Brain pericyte (primary cell): ENCODE results near the gene CUX1.
"Not testable (repeated sequence)": the region's sequence is repeated elsewhere in the genome, so short reads cannot be mapped to it uniquely, and the experiment has no call there.

Experiments
- DNase-seq: peaks from one replicate; pipeline ENCODE4 v3.0.0-alpha.2; 2012; ENCODE audit warnings: low read depth, low spot score

The CUX1 gene

GRCh38 chr7:102000123-102000522, 182.7 kb downstream of the CUX1 start:
- no peak for DNase-seq

- DNase-seq, result no peak
Measured at GRCh38 chr7:102004229-102004628, 186.8 kb downstream of the CUX1 start.

DNA sequence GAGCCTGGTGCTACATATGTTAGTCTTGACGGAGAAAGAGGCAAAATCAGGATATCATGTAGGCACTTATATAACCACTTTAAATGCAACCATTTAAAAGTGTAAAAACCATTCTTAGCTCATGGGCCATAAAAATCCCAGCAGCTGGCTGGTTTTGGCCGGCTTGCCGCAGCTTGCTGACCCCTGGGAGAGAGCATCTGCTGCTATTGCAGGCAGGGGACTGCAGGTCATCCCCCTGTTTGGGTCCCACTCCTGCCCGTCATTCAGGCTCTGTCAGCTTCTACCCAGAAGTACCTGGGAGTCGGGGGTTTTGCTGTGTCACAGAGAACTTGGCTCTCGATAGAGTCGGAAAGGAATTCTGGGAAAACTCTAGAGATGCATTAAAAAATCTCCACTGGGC, 187.4 kb downstream of the CUX1 start:
- DNase-seq, result no peak

DNA sequence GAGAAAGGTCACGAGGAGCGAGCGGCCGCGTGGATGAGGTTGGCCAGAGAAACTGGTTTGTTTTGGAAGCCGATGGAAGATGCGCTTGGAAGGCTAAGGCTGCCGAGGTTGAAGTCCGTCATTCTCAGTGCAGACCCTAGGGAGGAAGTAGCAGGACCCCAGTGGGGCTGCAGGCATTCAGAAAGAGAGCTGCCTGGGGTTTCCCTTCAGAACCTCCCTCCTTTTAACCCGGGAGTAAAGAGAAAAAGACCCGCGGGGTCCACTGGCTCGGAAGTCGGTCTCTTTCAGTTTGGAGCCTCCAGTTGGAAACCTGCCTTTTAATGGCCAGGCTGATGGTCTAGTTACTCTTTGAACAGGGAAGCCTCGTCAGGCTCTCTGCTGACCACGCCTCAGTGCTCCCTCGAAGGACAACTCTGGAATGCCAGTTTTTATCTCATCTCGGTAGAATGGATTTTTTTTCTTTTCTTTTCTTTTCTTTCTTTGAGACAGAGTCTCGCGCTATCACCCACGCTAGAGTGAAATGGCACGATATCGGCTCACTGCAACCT, 188.6 kb downstream of the CUX1 start:
- DNase-seq, result no peak

- no peak for DNase-seq
Measured at GRCh38 chr7:102006695-102007094, 189.3 kb downstream of the CUX1 start.

DNA sequence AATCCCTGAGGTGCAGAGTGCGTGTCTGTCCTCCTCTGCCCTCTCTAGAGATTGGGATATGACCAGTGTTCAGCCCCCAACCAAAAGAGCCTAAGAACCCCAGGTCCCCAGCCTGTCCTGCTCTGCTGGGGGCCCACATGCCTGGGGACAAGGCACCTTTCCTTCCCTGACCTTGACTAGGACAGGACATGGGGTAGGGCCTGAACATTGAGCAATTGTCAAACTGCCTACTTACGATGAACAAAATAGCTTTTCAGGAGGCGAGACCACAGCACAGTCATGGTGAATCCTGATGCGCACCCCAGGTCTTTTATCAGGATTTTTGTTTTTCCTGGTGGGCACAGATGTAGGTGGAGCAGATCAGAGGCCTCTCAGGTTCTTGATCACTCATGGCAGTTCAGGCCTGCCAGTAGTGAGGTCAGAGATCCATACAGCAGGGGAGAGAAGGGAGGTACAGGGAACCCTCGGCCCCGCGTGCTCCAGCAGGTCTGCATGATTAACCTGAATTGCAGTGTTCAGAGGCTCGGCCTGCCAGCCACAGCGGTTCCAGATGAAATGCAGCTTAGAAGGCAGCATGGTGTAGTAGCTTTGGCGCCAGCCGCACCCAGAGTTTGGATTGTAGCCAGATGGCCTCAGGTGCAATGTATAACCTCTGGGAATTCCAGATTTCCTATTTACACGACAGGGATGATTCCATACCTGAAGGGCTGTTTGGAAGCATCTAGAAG, 191.3 kb downstream of the CUX1 start:
- no peak for DNase-seq

- DNase-seq, result no peak
Measured at GRCh38 chr7:102009628-102010027, 192.2 kb downstream of the CUX1 start.

GRCh38 chr7:102012112-102012830, 194.8 kb downstream of the CUX1 start:
- DNase-seq, result not testable (repeated sequence)

DNA sequence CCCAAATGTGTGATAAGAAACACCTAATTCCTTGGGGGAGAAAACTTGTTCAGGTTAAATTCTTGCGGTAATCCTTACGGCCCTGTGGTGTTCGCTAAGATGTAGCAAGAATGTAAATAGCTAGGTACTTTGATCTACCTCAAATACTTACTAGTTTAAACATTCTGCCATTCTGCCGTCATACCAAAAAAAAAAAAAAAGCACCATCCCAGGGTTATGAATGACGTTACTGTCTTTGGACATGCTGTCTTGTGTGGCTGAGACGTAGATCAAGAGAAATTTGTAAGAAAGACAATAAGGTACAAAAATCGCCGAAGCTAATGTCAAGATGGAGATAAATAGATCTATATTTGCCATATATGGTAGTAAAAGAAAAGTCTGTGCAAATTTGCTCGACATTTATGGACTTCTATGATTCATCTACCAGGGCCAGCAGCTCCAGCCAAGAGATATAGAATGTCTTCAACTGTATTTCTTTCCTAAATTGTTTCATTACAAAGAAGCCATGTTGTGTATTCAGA, 195.6 kb downstream of the CUX1 start:
- no peak for DNase-seq

DNA sequence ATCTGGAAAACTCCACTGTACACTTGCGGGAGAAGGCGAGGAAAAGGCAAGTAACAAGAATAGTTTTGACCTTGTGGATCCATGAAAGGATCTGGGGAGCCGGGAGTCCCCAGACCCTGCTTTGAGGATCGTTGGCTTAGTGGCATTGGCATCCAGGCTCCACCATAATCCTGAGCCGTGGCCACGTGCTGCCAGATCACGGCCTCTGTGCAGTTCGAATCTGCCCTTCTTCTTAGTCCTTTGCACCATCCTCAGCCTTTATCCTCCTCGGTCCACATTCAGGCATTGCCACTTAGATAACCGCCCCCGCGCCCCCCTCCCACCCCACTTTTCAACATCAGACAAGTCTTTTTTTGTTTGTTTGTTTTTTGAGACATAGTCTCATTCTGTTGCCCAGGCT, 201.4 kb downstream of the CUX1 start:
- DNase-seq, result no peak

DNA sequence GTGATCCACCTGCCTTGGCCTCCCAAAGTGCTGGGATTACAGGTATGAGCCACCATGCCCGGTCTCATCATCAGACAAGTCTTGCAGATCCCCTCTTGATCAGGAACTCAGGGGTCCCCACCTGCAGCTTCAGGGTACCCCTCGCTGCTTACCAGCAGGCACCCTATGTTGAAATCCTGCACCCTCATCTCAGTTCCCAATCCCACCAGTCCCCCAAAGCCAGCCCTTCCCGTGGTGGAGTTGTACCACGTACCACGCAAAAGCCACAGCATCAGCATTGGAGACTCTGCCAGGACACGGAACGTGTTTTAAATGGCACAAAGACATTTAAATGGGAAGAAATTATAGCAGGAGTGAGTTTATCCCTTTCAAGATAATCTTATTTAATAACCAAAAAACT, 202.0 kb downstream of the CUX1 start:
- DNase-seq, result no peak

GRCh38 chr7:102021841-102022618, 204.6 kb downstream of the CUX1 start:
- no peak for DNase-seq

DNA sequence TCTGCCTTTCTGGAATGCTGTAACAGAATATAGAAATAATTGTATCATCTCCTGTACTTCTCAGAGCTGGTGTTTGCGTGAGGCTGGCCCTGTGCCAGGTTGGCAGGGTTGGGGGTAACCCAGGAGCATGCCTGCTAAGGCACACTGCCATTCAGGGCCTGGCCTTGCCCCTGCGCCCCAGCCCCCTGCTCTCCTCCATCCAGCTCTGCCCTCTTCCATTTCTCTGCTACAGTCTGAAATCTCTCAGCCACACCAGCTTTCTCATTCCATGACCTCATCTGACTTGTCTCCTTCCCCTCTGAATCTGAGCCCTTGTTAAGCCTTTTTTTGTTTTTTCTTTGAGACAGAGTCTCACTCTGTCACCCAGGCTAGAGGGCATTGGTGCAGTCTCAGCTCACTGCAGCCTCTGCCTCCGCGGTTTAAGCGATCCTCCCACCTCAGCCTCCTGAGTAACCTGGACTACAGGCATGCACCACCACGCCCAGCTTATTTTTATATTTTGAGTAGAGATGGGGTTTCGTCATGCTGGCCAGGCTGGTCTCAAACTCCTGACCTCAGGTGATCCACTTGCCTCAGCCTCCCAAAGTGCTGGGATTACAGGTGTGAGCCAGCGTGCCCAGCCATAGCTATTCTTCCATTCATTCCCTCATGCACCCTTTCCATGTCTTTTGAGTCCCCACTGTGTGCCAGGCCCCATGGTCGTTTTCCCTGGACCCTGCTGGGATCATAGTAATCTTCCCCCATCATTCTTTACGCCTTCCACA, 206.8 kb downstream of the CUX1 start:
- DNase-seq, result no peak

DNA sequence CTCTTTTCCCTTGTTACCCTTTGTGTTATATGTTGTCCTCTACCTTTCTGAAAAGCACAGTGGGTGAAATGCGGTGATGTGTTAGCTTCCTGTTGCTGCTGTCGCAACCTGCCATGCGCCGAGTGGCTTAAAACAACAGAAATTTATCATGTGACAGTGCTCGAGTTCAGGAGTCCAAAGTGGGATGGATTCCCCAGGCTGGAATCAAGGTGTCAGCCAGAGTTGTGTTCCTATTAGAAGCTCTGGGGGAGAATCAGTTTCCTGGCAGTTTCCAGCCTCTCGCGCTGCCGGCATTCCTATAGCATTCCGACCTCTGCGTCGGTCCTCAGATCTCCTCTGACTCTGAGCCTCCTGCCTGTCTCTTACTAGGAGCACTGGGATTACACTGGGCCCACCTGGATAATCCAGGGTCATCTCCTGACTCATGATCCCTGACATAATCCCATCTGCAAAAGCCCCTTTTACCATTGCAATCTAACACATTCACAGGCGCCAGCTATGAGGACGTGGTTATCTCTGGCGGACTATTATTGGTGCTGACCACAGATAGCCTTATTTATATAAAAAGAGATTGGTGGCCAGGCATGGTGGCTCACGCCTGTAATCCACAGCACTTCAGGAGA, 207.5 kb downstream of the CUX1 start:
- DNase-seq, result no peak

DNA sequence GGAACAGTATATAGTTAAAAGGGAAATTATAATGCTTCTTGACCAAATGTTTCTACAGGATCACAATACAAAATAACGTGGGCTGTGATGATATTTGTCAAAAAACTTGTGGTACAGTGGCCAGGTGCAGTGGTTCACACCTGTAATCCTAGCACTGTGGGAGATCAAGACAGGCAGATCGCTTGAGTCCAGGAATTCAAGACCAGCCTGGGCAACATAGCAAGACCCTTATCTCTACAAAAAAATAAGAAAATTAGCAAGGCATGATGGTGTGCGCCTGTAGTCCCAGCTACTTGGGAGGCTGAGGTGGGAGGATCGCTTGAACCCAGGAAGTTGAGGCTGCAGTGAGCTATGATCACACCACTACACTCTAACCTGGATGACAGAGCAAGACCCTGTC, 208.4 kb downstream of the CUX1 start:
- DNase-seq, result not testable (repeated sequence)

DNA sequence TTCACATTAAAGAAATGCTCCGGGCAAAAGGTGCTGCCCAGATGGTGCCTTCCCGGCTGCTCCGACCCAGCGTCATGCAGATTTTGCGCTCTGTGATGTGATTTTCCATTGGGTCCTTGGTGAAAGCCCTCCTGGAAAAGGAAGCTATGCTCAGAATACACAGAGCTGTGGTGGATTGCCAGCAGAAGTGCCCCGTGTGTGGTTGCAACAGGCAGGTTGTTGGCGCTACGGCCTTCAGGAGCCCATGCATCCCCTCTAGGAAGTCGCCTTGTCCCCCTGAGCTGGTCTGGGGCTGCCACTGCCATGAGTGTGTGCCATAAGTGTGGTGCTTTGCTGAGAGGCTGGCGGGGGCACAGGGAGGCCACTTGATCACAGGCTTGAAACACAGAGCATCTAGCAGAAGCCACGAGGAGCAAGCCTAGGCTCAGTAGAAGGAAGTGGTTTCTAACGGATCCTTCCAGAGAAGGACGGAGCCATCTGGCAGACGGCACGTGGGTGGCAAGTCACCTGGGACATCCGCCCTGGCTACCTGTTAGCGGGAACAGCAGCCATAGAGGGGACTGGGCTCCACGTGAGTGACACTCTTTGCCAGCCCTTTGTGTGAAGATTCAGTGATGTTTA, 210.9 kb downstream of the CUX1 start:
- DNase-seq, result no peak

GRCh38 chr7:102029616-102030015, 212.2 kb downstream of the CUX1 start:
- no peak for DNase-seq

- DNase-seq, result no peak
Measured at GRCh38 chr7:102030696-102031095, 213.3 kb downstream of the CUX1 start.

DNA sequence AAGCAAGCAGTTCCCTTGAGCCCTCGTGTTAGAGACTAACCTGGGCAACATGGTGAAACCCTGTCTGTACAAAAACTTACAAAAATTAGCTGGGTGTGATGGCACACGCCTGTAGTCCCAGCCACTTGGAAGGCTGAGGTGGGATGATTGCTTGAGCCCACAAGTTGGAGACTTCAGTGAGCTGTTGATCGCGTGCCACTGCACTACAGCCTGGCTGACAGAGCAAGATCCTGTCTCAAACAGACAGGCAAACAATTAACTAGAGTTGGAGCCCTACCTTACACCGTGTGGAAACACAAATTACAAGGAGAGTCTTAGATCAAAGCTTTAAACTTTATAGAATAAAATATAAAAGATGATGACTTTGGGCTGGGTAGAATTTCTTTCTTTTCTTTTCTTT, 219.5 kb downstream of the CUX1 start:
- no peak for DNase-seq

DNA sequence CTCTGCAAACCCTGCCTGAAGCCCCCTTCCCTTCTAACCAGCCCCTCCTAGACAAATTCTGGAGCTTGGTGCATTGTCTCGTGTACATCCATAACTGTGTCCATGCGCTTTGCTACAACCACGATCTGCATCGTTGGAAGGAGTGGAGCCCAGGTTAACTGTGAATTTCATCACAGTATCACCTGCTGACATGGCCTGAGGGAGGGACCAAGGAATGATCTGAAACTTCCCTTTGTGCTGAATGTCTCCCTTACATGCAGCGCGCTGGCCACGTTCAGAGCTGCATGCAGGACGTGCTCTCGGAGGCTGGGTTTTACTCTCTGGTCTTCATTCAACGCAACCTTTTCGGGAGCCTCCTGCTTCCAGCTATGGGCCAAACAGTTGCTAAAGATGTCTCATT, 222.3 kb downstream of the CUX1 start:
- DNase-seq, result no peak
